ENCODE results near the gene BNC2. TPM values are rescaled to one million over a fixed set of nuclear protein-coding genes. Genes with fewer than 3 reads are reported as not detected.

The BNC2 gene
- total RNA-seq, 4 donors from 2014 or later = 19.0 to 53.6 (median 25.3) TPM

DNA sequence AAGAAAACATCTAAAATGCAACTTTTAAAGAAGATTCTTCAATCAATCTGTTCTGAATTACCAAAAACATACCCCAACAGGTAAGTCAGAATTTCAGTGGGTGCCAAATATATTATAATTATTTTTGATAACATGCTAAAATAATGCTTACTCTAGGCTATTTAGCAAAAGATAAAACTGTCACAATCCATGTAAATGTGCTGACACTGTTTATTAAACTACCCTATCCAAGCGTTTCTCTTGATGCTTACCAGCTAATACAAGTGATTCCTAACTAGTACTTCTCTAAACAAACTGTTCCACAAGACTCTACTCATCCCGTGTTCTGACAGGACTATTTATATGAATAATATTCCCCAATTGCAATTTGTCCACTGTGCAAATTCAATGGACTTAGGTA is 236.7 kb downstream of the BNC2 start:
- DNase-seq (ENCODE audit: low spot score) (no peak), ATAC-seq (ENCODE audit: low FRiP score) (no peak)
- TF ChIP-seq, protein P1, sequence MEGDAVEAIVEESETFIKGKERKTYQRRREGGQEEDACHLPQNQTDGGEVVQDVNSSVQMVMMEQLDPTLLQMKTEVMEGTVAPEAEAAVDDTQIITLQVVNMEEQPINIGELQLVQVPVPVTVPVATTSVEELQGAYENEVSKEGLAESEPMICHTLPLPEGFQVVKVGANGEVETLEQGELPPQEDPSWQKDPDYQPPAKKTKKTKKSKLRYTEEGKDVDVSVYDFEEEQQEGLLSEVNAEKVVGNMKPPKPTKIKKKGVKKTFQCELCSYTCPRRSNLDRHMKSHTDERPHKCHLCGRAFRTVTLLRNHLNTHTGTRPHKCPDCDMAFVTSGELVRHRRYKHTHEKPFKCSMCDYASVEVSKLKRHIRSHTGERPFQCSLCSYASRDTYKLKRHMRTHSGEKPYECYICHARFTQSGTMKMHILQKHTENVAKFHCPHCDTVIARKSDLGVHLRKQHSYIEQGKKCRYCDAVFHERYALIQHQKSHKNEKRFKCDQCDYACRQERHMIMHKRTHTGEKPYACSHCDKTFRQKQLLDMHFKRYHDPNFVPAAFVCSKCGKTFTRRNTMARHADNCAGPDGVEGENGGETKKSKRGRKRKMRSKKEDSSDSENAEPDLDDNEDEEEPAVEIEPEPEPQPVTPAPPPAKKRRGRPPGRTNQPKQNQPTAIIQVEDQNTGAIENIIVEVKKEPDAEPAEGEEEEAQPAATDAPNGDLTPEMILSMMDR (IDR thresholded peaks at IDR 0.05) = no peak

DNA sequence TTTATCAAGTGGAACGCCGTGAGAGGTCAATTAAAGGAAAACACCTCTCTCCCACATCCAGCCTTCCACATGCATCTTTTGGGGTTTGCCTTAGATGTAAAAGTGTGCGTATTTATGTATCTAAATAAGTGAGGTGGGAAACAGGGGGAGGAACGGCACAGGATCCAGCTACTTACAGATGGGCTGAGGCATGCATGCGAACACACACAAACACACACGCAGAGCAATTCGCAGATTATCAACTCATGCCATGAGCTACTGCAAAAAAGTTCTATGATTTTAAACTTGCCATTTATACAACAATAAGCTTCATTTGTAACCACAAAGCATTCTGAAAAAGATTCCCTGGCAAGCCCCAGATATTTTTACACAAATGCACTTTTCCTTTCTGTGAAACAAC is 242.1 kb downstream of the BNC2 start:
- ATAC-seq (ENCODE audit: low FRiP score) = no peak
- TF ChIP-seq, protein P1 (IDR thresholded peaks at IDR 0.05) = no peak

DNA sequence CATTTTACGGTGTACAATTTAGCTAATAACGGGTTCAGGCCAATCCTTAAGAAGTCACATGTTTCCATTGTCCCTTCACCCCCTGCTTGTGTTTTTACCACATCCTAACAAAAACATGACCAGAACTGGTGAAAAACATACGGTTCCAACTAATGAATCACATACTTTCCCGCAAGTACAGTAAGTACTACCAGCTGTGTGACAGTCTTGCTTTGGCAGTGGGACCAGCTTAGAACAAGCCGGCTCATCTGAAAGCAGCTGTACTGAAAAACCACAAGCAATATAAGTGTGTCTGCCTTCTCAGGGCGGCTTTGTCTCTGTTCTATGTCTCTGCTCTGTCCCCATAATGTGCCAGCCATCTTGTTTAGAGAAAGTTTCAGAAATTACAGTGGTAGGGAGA is 242.5 kb downstream of the BNC2 start:
- ATAC-seq (ENCODE audit: low FRiP score) (no peak), DNase-seq (ENCODE audit: low spot score) (no peak)
- TF ChIP-seq, protein P1 (IDR thresholded peaks at IDR 0.05) = no peak

More for the DNA sequence above, 242.1 kb downstream of the BNC2 start:
- DNase-seq (ENCODE audit: low spot score) = no peak

DNA sequence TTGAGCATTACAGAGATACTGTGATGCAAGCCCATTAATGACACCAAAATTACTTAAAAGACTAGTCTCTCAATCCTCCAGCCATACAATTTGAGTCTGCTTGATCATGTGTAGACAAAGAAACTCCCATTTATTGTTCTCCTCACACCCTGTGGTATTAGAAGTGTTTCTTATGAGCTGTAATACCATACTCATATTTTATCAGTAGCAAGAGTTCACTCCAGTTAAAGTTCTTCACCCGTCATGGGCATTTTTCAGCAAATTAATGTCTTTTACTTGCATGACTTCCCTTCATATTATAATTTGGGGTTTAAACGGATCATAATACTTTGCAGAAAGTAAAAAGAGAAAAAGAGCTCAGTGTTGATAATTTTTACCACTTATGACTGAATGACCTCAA is 242.9 kb downstream of the BNC2 start:
- TF ChIP-seq, protein P1 (IDR thresholded peaks at IDR 0.05) = no peak
- ATAC-seq (ENCODE audit: low FRiP score) (no peak), DNase-seq (ENCODE audit: low spot score) (no peak)

DNA sequence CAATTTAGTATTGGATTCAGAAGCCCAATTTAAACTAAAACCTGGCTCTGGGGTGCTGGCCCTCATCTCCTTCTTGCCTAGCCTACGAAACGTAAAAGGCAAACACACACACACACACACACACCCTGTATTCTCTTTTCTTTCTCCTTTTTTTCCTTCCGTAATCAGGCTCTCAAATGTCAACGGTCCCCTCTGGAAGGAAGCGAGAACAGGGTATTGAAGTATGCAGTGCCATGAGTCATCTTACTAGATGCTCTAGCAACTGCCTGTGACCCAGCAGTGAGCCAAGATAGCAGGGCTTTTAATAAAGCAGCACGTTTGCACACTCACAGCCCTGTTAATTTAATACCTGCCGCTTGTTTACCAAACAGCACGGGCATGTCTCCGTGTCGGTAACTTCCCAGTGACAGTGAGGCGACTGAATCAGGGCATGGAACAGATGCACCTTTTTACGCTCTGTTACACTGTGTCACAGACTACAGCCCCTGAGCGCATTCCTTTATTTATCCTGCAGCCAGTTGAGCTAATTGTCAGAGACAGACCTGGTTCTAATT is 243.8 kb downstream of the BNC2 start:
- DNase-seq (ENCODE audit: low spot score) (no peak), ATAC-seq (ENCODE audit: low FRiP score) (no peak)
- TF ChIP-seq, protein P1 (IDR thresholded peaks at IDR 0.05) = no peak

DNA sequence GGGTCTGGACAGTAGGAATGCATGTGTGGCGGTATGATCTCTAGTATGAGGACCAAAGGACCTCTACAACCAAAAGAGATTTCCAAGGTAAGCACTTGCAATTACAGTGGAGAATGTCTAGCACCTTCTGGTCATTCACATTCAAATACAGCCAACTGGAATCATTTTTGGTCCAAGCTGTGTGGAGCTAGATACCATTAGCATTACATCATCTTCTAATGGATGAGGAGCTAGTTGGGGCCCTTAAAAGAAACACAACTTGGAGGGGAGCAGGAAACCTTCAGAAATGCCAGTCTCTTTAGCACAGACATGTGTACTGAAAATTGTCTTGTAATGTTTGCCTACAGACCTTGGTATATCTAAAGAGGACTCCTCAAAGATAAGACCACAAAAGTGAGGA is 244.7 kb downstream of the BNC2 start:
- peak; percentile 20 for ATAC-seq (ENCODE audit: low FRiP score)
- no peak for DNase-seq (ENCODE audit: low spot score)
- TF ChIP-seq, protein P1 (IDR thresholded peaks at IDR 0.05) = no peak

DNA sequence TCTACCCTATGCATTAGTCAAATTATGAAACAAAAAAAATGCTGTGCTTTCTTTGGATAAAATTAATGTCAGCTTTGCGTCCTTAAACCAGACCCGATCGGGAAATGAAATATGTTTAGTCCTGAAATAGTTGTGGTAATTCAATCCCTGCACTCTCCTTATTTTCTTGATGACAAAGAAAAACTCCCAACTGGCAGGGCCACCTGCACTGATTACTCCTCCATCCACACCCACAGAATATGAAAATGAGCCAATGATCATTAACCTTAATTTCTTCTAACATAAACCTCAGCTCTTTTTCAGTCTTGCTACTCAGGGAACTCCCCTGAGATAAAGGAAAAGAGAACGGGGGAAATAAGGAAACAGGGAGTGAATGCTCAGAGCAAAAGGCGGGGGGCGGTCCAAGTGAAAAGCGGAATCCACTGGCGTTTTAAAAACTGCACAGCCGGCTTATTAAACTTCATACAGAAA is 245.3 kb downstream of the BNC2 start:
- ATAC-seq (ENCODE audit: low FRiP score) = peak; percentile 54
- TF ChIP-seq, protein P1 (IDR thresholded peaks at IDR 0.05) = no peak
- no peak for DNase-seq (ENCODE audit: low spot score)
